ENCODE results near the gene PELI1. TPM values are rescaled to one million over a fixed set of nuclear protein-coding genes. Genes with fewer than 3 reads are reported as not detected.
A peak's percentile ranks its signal among the peaks of the same experiment; 100 is the strongest.

Gene PELI1
- total RNA-seq, 1 donor from 2014 or later = 58.2 TPM

DNA sequence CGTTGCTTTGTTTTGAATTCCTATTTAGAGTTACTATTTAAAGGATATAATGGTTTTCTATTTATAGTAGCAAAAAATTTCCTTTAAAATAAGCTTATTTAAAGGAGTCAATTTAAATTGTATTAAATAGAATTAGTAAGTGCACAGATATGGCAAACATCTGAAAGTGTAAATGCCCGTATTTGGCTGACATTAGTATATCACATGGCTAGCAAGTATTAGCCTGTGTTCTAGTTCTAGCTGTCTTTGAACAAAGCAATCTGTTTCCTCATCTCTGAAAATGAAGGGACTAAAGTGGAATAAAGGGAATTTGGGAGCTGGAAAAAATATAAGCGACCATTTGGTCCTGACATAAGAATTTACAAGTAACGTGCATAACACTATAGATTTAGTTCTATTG lies 32.2 kb downstream of the PELI1 start:
- peaks cover 13% of the 10 kb centered on the region for H3K36me3 Mint-ChIP-seq
- no peaks in the 10 kb centered on the region for H3K27me3 Mint-ChIP-seq
- H3K4me1 Mint-ChIP-seq (ENCODE audit: unreplicated experiment) = peaks cover 47% of the 10 kb centered on the region
- H3K27ac Mint-ChIP-seq = no peak overlapping the region
- TF ChIP-seq, protein P1, sequence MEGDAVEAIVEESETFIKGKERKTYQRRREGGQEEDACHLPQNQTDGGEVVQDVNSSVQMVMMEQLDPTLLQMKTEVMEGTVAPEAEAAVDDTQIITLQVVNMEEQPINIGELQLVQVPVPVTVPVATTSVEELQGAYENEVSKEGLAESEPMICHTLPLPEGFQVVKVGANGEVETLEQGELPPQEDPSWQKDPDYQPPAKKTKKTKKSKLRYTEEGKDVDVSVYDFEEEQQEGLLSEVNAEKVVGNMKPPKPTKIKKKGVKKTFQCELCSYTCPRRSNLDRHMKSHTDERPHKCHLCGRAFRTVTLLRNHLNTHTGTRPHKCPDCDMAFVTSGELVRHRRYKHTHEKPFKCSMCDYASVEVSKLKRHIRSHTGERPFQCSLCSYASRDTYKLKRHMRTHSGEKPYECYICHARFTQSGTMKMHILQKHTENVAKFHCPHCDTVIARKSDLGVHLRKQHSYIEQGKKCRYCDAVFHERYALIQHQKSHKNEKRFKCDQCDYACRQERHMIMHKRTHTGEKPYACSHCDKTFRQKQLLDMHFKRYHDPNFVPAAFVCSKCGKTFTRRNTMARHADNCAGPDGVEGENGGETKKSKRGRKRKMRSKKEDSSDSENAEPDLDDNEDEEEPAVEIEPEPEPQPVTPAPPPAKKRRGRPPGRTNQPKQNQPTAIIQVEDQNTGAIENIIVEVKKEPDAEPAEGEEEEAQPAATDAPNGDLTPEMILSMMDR (conservative IDR thresholded peaks at IDR 0.05) = no peak
- no peaks in the 10 kb centered on the region for H3K9me3 Mint-ChIP-seq
- no peak overlapping the region for H3K4me3 Mint-ChIP-seq
- no peak for DNase-seq (ENCODE audit: extremely low spot score, unreplicated experiment)

DNA sequence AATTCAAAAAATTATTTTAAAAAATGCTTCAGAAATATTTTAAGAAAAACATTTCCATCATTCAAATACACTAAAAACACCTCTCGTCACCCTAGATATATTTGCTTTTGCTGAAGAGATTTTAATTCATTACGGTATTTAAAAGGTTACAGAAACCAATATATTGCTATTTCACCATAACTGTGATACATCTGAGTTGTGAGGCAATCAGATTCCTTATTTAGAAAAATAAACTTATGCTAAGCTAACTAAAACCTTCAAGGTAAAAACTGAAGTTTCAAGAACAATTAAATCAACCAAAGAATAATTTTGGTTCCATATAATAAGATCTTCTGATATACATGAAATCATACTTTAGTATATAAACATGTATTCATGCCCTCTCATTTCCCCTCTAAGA lies 32.8 kb downstream of the PELI1 start:
- Mint-ChIP-seq H3K36me3 (peaks cover 13% of the 10 kb centered on the region), H3K27ac (no peak overlapping the region), H3K4me1 (ENCODE audit: unreplicated experiment) (peaks cover 41% of the 10 kb centered on the region), H3K9me3 (no peaks in the 10 kb centered on the region), H3K4me3 (no peak overlapping the region), H3K27me3 (no peaks in the 10 kb centered on the region)
- DNase-seq (ENCODE audit: extremely low spot score, unreplicated experiment) = no peak
- TF ChIP-seq, protein P1 (conservative IDR thresholded peaks at IDR 0.05) = no peak

DNA sequence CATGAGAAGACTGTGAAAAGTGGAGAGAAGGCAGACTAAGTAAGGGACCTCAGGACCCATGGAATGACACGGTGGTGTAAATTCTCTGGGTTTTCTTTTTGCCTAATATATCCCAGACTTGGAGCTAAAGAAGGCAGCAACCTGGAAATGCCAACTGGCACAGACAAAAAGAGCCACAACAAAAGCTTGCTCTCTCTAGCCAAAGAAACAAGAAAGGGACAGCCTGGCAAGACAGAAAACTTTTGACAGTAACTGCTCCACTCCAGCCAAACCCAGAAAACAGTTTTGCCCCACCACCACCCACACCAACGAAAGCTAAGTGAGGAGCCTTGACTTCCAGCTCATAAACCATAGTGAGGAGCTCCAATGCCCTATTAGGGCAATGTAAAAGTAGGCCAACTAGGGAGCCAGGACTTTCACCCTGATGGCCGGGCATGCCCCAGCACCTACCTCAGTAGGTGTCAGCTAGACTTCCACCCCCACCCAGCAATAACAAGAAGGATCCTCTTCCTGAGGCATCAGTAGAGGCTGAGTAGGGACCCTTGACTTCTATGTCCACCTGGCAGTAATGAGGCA lies 35.5 kb downstream of the PELI1 start:
- H3K9me3 Mint-ChIP-seq = no peaks in the 10 kb centered on the region
- H3K4me3 Mint-ChIP-seq = no peak overlapping the region
- H3K27me3 Mint-ChIP-seq = no peaks in the 10 kb centered on the region
- TF ChIP-seq, protein P1 (conservative IDR thresholded peaks at IDR 0.05) = no peak
- DNase-seq (ENCODE audit: extremely low spot score, unreplicated experiment) = no peak
- no peak overlapping the region for H3K27ac Mint-ChIP-seq
- peaks cover 39% of the 10 kb centered on the region for H3K4me1 Mint-ChIP-seq (ENCODE audit: unreplicated experiment)
- H3K36me3 Mint-ChIP-seq = peaks cover 19% of the 10 kb centered on the region

DNA sequence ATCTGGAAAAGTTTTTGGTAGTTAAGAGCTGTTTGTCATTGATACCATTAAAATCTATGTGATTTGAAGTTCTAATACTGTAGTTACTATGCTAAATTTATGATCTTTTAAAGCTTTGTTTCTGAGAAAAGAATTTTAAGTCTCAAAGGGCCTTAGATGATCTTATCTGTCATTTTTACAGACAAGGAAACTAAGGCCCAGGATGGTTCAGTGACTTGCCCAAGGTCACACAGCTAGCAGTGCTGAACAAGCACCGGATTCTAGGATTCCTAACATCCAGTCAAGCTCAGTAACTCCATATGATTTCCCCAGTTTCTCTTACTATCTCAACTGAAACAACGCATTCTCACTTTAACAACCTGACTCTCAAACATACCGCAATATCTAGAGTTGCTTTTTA lies 37.7 kb downstream of the PELI1 start:
- peaks cover 19% of the 10 kb centered on the region for H3K36me3 Mint-ChIP-seq
- TF ChIP-seq, protein P1 (conservative IDR thresholded peaks at IDR 0.05) = no peak

DNA sequence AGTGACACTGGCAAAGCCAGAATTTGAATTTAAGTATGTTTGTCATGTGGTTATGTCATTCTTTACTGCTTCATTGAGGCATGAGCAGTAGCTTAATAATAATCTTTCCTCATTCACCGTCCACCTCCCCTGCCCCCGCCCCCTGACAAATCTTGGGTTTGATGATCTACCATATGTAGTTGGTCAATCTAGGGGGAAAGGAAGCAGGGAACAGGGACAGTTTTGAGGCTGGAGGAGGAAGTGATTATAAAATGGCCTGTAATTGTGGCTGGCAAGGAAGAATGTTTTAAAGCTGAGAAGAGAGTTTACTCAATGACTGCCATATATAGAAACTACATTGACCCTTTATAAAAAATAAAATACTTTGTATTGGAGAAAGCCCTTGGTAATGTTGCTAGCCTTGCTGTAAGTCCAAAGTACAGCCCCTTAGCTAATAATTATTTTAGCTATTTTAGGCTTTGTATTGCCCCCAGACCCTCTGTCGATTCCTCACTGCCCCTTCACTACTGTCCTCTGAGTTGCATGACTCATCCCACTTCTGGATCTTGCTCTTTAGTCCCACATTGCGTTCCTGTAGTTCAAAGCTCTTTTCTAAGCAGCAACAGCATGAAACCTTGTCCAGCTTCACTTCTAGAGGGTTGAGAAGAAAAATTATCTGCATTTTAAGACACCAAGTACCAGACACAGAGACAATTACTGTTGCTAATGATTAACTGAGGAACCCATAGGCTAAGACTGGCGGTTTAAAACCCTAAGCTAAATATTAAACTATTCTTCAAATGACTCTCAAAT lies 38.4 kb downstream of the PELI1 start:
- Mint-ChIP-seq H3K27ac (peak overlapping the region; percentile 50), H3K27me3 (no peaks in the 10 kb centered on the region), H3K4me3 (peak overlapping the region; percentile 13), H3K9me3 (no peaks in the 10 kb centered on the region), H3K4me1 (ENCODE audit: unreplicated experiment) (peaks cover 40% of the 10 kb centered on the region), H3K36me3 (peaks cover 16% of the 10 kb centered on the region)
- TF ChIP-seq, protein P1 (conservative IDR thresholded peaks at IDR 0.05) = no peak
- no peak for DNase-seq (ENCODE audit: extremely low spot score, unreplicated experiment)

More for the DNA sequence above, 37.7 kb downstream of the PELI1 start:
- Mint-ChIP-seq H3K27ac (peak overlapping the region; percentile 50), H3K9me3 (no peaks in the 10 kb centered on the region), H3K4me1 (ENCODE audit: unreplicated experiment) (peaks cover 43% of the 10 kb centered on the region), H3K27me3 (no peaks in the 10 kb centered on the region), H3K4me3 (no peak overlapping the region)
- no peak for DNase-seq (ENCODE audit: extremely low spot score, unreplicated experiment)

All from type B pancreatic cell (in vitro differentiated cells).